Upper lobe of left lung (tissue), 4 donors: Measurements from ENCODE around the gene SLCO3A1.

Experiments
- CTCF ChIP-seq, 6 experiments: fragments of 450-650 bp in 4 of 6; fragments of 200-600 bp in 2 of 6; sonication (generic) in 2 of 6; IDR thresholded peaks; one replicate each; pipeline ENCODE4 v1.5.1; 2016 to 2019; ENCODE audit warnings: antibody characterized with exemption in 6 of 6
- POLR2A ChIP-seq, 4 donors: fragments of 450-650 bp; IDR thresholded peaks; one replicate each; pipeline ENCODE4 v1.5.1; 2016 to 2017; ENCODE audit warnings: antibody characterized with exemption in 4 of 4, mild to moderate bottlenecking in 2 of 4
- POLR2AphosphoS5 ChIP-seq, 2 donors: sonication (generic); formaldehyde crosslinking; IDR thresholded peaks; one replicate each; pipeline ENCODE4 v1.5.1; 2017; ENCODE audit warnings: antibody characterized with exemption in 2 of 2

GRCh38 chr15:91956026-91956723 lies 102.7 kb downstream of the SLCO3A1 start:
- no peak for TF ChIP-seq CTCF (IDR thresholded peaks at IDR 0.05)
- no peak for TF ChIP-seq POLR2AphosphoS5 (IDR thresholded peaks at IDR 0.05)
- no peak for TF ChIP-seq POLR2A (IDR thresholded peaks at IDR 0.05)
